ENCODE results near the gene APEH. TPM values are rescaled to one million over a fixed set of nuclear protein-coding genes. Genes with fewer than 3 reads are reported as not detected.

The APEH gene
- total RNA-seq, 1 experiment from 2014 or later: 246 TPM

- TF ChIP-seq EGR1 (IDR thresholded peaks at IDR 0.05; ENCODE audit: low read depth) (no peak), CBX3 (IDR thresholded peaks at IDR 0.05; ENCODE audit: low read depth) (no peak), ZNF274 (IDR thresholded peaks at IDR 0.05; ENCODE audit: low read depth, low read length) (no peak), MAX (IDR thresholded peaks at IDR 0.05) (no peak), JUND (IDR thresholded peaks at IDR 0.05) (no peak), ATF3 (IDR thresholded peaks at IDR 0.05) (no peak), ELF1 (IDR thresholded peaks at IDR 0.05; ENCODE audit: borderline replicate concordance, low read depth) (no peak), YY1 (IDR thresholded peaks at IDR 0.05; ENCODE audit: extremely low read depth, insufficient replicate concordance, low read depth, low read length) (no peak), SIN3A (IDR thresholded peaks at IDR 0.05; ENCODE audit: low read depth) (no peak), POLR2A (IDR thresholded peaks at IDR 0.05; ENCODE audit: borderline replicate concordance, extremely low read depth, insufficient read depth, insufficient read length) (no peak), REST (IDR thresholded peaks at IDR 0.05; ENCODE audit: low read depth) (no peak)
- intact Hi-C loops (cut with micrococcal nuclease): no loop called here
- no peaks in the 10 kb centered on the region for H3K9me3 ChIP-seq (ENCODE audit: control insufficient read depth in 1 of 2, insufficient read depth in 1 of 2, low read depth in 1 of 2, low read length in 2 of 2)
- H3K4me1 ChIP-seq (ENCODE audit: control insufficient read depth in 1 of 2, insufficient read depth in 2 of 2, low read length in 2 of 2): peaks cover 0 to 16% of the 10 kb centered on the region in 2 experiments; a peak in 2 of 4 replicates
- DNase-seq (ENCODE audit: low read depth, low spot score): no peak
- peaks cover 3 to 19% of the 10 kb centered on the region in 2 experiments; a peak in 2 of 4 replicates for H3K36me3 ChIP-seq (ENCODE audit: control insufficient read depth in 1 of 2, insufficient read depth in 2 of 2, low read length in 2 of 2)
- ChIA-PET RAD21 (ENCODE audit: low non-redundant PET in 1 of 2, low total read pairs in 2 of 2, uncharacterized antibody in 2 of 2, unreplicated experiment in 2 of 2) (no interaction called here), POLR2A (no interaction called here), CTCF (no interaction called here)
- no peak overlapping the region for H2AFZ ChIP-seq (ENCODE audit: low read depth, low read length, poor library complexity, severe bottlenecking)
- H3K9me2 ChIP-seq (ENCODE audit: insufficient read depth): no peaks in the 10 kb centered on the region
- H3K27me3 ChIP-seq (ENCODE audit: insufficient read depth, low read length): no peaks in the 10 kb centered on the region
- H3K27ac ChIP-seq (ENCODE audit: low read depth, low read length): no peak overlapping the region
- BruUV-seq (replicated peaks): no TSS peak
- no peaks in the 10 kb centered on the region for H4K20me1 ChIP-seq (ENCODE audit: insufficient read depth)
- H3K4me2 ChIP-seq (ENCODE audit: low read length): no peak overlapping the region
- H3K79me2 ChIP-seq (ENCODE audit: insufficient read depth, low read length): peaks cover 5% of the 10 kb centered on the region
- no peak for ATAC-seq
- H3K9ac ChIP-seq (ENCODE audit: low read length): no peak overlapping the region
- H3K4me3 ChIP-seq (replicated peaks in 1 of 2; ENCODE audit: low read depth in 1 of 2, low read length in 2 of 2): no peak overlapping the region
Observed at GRCh38 chr3:49717211-49717958, 43.2 kb downstream of the APEH start.

Measured in HCT116 (cell line).